ENCODE results near the gene PTCD1. TPM values are rescaled to one million over a fixed set of nuclear protein-coding genes. Genes with fewer than 3 reads are reported as not detected.

PTCD1 gene
- total and polyA plus RNA-seq, 9 of the 15 experiments (the other 6 are each of a cell fraction or from before 2014, with no cell fraction given) = 0.46 to 17.1 (median 6.2) TPM

DNA sequence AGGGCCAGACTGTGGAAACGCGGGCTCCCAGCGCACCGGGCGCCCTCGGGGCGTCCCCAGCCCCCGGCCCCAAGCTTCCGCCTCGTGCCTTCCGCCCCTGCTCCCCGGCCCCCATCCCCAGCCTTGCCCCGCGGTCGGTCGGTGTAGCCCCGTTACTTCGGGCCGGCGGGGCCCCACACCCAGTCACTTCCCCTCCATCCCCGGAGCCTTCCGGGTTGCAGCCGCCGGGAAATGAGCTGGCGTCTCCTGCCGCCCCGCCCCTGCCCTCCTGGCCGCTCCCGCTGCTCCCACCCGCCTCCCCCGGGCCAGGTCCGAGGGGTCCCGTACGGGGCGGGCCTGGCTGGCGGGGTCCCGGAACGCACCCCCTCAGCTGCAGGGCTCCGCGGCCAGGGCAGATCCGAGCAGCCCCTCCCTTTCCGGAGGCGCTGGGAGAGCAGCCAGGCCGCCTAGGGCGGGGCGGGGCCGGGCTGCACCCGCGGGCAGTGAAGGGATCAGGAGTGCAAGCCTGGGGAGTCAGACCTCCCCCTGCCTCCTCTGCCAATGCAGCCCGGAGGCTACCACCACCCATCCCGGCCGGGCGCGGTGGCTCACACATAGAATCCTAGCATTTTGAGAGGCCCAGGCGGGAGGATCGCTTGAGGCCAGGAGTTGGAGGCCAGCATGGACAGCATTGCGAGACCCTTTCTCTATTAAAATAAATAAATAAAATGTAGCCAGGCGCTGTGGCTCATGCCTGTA is 63.4 kb downstream of the PTCD1 start (continued):
- TF ChIP-seq ZNF354B (CRISPR knock-in tag; IDR thresholded peaks at IDR 0.05) = no peak
- no peak for TF ChIP-seq ZNF830 (CRISPR knock-in tag; IDR thresholded peaks at IDR 0.05)
- TF ChIP-seq ZNF717 (CRISPR knock-in tag; IDR thresholded peaks at IDR 0.05) = no peak
- peak; percentile 12 to 46; a peak in 2 of 4 replicates for TF ChIP-seq MNT (conservative IDR thresholded peaks at IDR 0.05)
- peak; percentile 12; the same call in 1 of the 2 replicates for TF ChIP-seq MBD2 (IDR thresholded peaks at IDR 0.05; ENCODE audit: borderline replicate concordance, low read depth)
- 0 out of 4 replicates have a peak, but pooled peaks of 1 of the 2 experiments have one; percentile 52 for TF ChIP-seq TEAD1 (CRISPR knock-in tag; IDR thresholded peaks at IDR 0.05)
- peak; percentile 70 for TF ChIP-seq BCOR (IDR thresholded peaks at IDR 0.05)
- TF ChIP-seq ZNF217 (CRISPR knock-in tag; IDR thresholded peaks at IDR 0.05) = no peak
- peak; percentile 24; the same call in 1 of the 2 replicates for TF ChIP-seq MAX (CRISPR knock-in tag; IDR thresholded peaks at IDR 0.05)
- TF ChIP-seq RBM22 (IDR thresholded peaks at IDR 0.05; ENCODE audit: low read depth, low read length, poor library complexity, severe bottlenecking) = peak; percentile 3
- peak; percentile 65 for TF ChIP-seq NFIC (IDR thresholded peaks at IDR 0.05)
- no peak for TF ChIP-seq ZZZ3 (IDR thresholded peaks at IDR 0.05)
- no peak for TF ChIP-seq ZNF778 (CRISPR knock-in tag; IDR thresholded peaks at IDR 0.05)
- no peak for TF ChIP-seq MEF2D (tag; conservative IDR thresholded peaks at IDR 0.05; ENCODE audit: low read depth)
- no peak for TF ChIP-seq DNMT1 (IDR thresholded peaks at IDR 0.05)
- TF ChIP-seq CHD4 (IDR thresholded peaks at IDR 0.05; ENCODE audit: insufficient read depth, insufficient replicate concordance, low read depth, low read length, poor library complexity, severe bottlenecking) = peak; percentile 31
- no peak for TF ChIP-seq U2AF2 (optimal IDR thresholded peaks at IDR 0.05; ENCODE audit: low read depth, low read length)
- TF ChIP-seq ETV5 (CRISPR knock-in tag; IDR thresholded peaks at IDR 0.05; ENCODE audit: low read depth) = peak; percentile 67
- TF ChIP-seq, protein P1, sequence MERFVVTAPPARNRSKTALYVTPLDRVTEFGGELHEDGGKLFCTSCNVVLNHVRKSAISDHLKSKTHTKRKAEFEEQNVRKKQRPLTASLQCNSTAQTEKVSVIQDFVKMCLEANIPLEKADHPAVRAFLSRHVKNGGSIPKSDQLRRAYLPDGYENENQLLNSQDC (CRISPR knock-in tag; IDR thresholded peaks at IDR 0.05) = no peak
- no peak for TF ChIP-seq ASH1L (IDR thresholded peaks at IDR 0.05; ENCODE audit: borderline replicate concordance, low read depth, partially characterized antibody)
- TF ChIP-seq ETV6 (IDR thresholded peaks at IDR 0.05; ENCODE audit: borderline replicate concordance in 1 of 2, low read depth in 2 of 2, low read length in 1 of 2) = 0 out of 4 replicates have a peak, but pooled peaks of 1 of the 2 experiments have one; percentile 27
- no peak for TF ChIP-seq ETV6 (CRISPR knock-in tag; IDR thresholded peaks at IDR 0.05; ENCODE audit: borderline replicate concordance)
- TF ChIP-seq ZNF146 (CRISPR knock-in tag; IDR thresholded peaks at IDR 0.05; ENCODE audit: unreplicated experiment) = no peak
- no peak for TF ChIP-seq HNRNPUL1 (IDR thresholded peaks at IDR 0.05; ENCODE audit: low read length)
- no peak for TF ChIP-seq KLF16 (IDR thresholded peaks at IDR 0.05)
- TF ChIP-seq YBX1 (IDR thresholded peaks at IDR 0.05) = no peak
- no peak; the same call in 1 of the 2 replicates for TF ChIP-seq PHF8 (IDR thresholded peaks at IDR 0.05; ENCODE audit: borderline replicate concordance, low read length)
- no peak for TF ChIP-seq SUPT5H (IDR thresholded peaks at IDR 0.05)
